Neuronal stem cell (in vitro differentiated cells): ENCODE data around the gene ADAMTSL1.
A peak's percentile ranks its signal among the peaks of the same experiment; 100 is the strongest.

Source experiments
- DNase-seq: peaks from one replicate; pipeline ENCODE4 v3.0.0-alpha.2; 2013; ENCODE audit warnings: low spot score
- H2AFZ ChIP-seq: one replicate; pipeline ENCODE4 v1.6.1; 2013; ENCODE audit warnings: mild to moderate bottlenecking, low read length, inconsistent platforms
- H2AK5ac ChIP-seq: 2 replicates; pipeline ENCODE4 v1.6.1; 2013; ENCODE audit warnings: low read depth, mild to moderate bottlenecking, inconsistent platforms, low read length, moderate library complexity, mixed read lengths
- H2BK120ac ChIP-seq: 2 replicates; pipeline ENCODE4 v1.6.1; 2013; ENCODE audit warnings: low read depth, mild to moderate bottlenecking, inconsistent platforms, low read length, moderate library complexity, mixed read lengths
- H2BK12ac ChIP-seq: one replicate; pipeline ENCODE4 v1.6.1; 2013; ENCODE audit warnings: low read length, inconsistent platforms
- H2BK15ac ChIP-seq: 2 replicates; pipeline ENCODE4 v1.6.1; 2013; ENCODE audit warnings: mild to moderate bottlenecking, low read length, inconsistent platforms, mixed read lengths
- H2BK5ac ChIP-seq: one replicate; pipeline ENCODE4 v1.6.1; 2013; ENCODE audit warnings: inconsistent platforms, mild to moderate bottlenecking, low read length, moderate library complexity
- H3K14ac ChIP-seq: one replicate; pipeline ENCODE4 v1.6.1; 2013; ENCODE audit warnings: low read length, inconsistent platforms
- H3K18ac ChIP-seq: 2 replicates; pipeline ENCODE4 v1.6.1; 2013; ENCODE audit warnings: low read length, inconsistent platforms
- H3K23ac ChIP-seq: 2 replicates; pipeline ENCODE4 v1.6.1; 2013; ENCODE audit warnings: low read depth, mild to moderate bottlenecking, mixed read lengths, low read length, inconsistent platforms; ENCODE audit not compliant: poor library complexity
- H3K27ac ChIP-seq: replicated peaks from 3 replicates; pipeline ENCODE4 v1.5.1; 2013; ENCODE audit warnings: low read length, inconsistent platforms
- H3K27me3 ChIP-seq, 3 experiments: 2 replicates each; pipeline ENCODE4 v1.6.1; 2013; ENCODE audit warnings: low read length in 3 of 3, mild to moderate bottlenecking in 2 of 3, inconsistent platforms in 1 of 3, low read depth in 1 of 3, mixed read lengths in 1 of 3, moderate library complexity in 1 of 3; ENCODE audit not compliant: control insufficient read depth in 3 of 3, insufficient read depth in 3 of 3
- H3K36me3 ChIP-seq, 2 donors: replicated peaks in 1 of 2; 2 replicates each; pipeline ENCODE4 v1.6.1; 2013; ENCODE audit warnings: low read length in 2 of 2; ENCODE audit not compliant: control insufficient read depth in 2 of 2, insufficient read depth in 2 of 2
- H3K4ac ChIP-seq: 2 replicates; pipeline ENCODE4 v1.6.1; 2013; ENCODE audit warnings: inconsistent platforms, mild to moderate bottlenecking, low read length, moderate library complexity
- H3K4me1 ChIP-seq, 2 donors: 1 replicate in 1 of 2; 2 replicates in 1 of 2; pipeline ENCODE4 v1.6.1; 2013; ENCODE audit warnings: low read length in 2 of 2, low read depth in 1 of 2; ENCODE audit not compliant: control insufficient read depth in 2 of 2, insufficient read depth in 1 of 2
- H3K4me2 ChIP-seq: one replicate; pipeline ENCODE4 v1.6.1; 2013; ENCODE audit warnings: mild to moderate bottlenecking, low read length, inconsistent platforms; ENCODE audit not compliant: insufficient read depth, poor library complexity, severe bottlenecking
- H3K4me3 ChIP-seq, 2 donors: 2 replicates each; pipeline ENCODE4 v1.5.1; 2013; ENCODE audit warnings: low read length in 2 of 2, mild to moderate bottlenecking in 2 of 2, inconsistent platforms in 1 of 2, moderate library complexity in 1 of 2
- H3K79me1 ChIP-seq: one replicate; pipeline ENCODE4 v1.6.1; 2013; ENCODE audit warnings: low read depth, mild to moderate bottlenecking, inconsistent platforms, low read length, moderate library complexity
- H3K9ac ChIP-seq: one replicate; pipeline ENCODE4 v1.6.1; 2013; ENCODE audit warnings: mild to moderate bottlenecking, low read depth, low read length, inconsistent platforms; ENCODE audit not compliant: poor library complexity
- H3K9me3 ChIP-seq, 2 donors: replicated peaks in 1 of 2; 2 replicates each; pipeline versions ENCODE3 to v1.6.1; 2013; ENCODE audit warnings: low read length in 2 of 2, mild to moderate bottlenecking in 2 of 2, inconsistent platforms in 1 of 2, low read depth in 1 of 2, mixed read lengths in 1 of 2, moderate library complexity in 1 of 2; ENCODE audit not compliant: control insufficient read depth in 2 of 2, insufficient read depth in 1 of 2
- H4K8ac ChIP-seq: one replicate; pipeline ENCODE4 v1.6.1; 2013; ENCODE audit warnings: low read depth, mild to moderate bottlenecking, inconsistent platforms, low read length, moderate library complexity
- H4K91ac ChIP-seq: one replicate; pipeline ENCODE4 v1.6.1; 2013; ENCODE audit warnings: low read length, low read depth, mild to moderate bottlenecking, inconsistent platforms; ENCODE audit not compliant: poor library complexity
- WGBS, 2 donors: extraction: QIAGEN DNeasy Blood & Tissue Kit; methylation state at CpG; one replicate each; pipeline ENCODE4 v1.1.7; 2013; ENCODE audit warnings: missing lambda C conversion rate in 2 of 2, mixed read lengths in 1 of 2; ENCODE audit not compliant: insufficient read length in 2 of 2, insufficient replicate concordance in 1 of 2; ENCODE audit errors: extremely low coverage in 2 of 2; 5-methylcytosine and 5-hydroxymethylcytosine counted together

The ADAMTSL1 gene

DNA sequence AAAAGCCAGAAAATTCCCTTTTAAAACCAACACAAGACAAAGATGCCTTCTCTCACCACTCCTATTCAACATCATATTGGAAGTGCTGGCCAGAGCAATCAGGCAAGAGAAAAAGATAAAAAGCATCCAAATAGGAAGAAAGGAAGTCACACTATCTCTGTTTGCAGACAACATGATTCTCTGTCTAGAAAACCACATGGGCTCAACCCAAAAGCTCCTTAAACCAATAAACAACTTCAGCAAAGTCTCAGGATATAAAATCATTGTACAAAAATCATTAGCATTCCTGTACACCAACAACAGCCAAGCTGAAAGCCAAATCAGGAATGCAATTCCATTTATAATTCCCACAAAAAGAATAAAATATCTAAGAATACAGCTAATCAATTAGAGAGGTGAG is 112.0 kb downstream of the ADAMTSL1 start:
- H2AFZ ChIP-seq, result no peak overlapping the region

DNA sequence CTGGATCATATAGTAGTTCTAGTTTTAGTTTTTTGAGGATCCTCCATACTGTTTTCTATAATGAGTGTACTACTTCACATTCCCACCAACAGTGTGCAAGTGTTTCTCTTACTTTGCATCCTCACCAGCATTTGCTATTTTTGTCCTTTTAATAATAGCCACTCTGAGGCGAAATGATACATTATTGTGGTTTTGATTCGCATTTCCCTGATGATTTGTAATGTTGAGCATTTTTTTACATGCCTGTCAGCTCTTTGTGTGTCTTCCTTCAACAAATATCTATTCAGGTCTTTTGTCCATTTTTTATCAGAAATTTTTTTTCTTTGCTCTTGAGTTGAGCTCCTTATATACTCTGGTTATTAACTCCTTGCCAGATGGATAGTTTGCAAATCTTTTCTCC is 114.0 kb downstream of the ADAMTSL1 start:
- Histone ChIP-seq H3K14ac (no peak overlapping the region), H2BK12ac (no peak overlapping the region), H3K4me1 (no peaks in the 10 kb centered on the region), H2BK120ac (no peak overlapping the region), H3K4me3 (no peak overlapping the region), H3K23ac (no peak overlapping the region), H3K9me3 (no peaks in the 10 kb centered on the region), H2AK5ac (no peak overlapping the region), H3K79me1 (no peaks in the 10 kb centered on the region), H3K27ac (no peak overlapping the region), H3K36me3 (peaks cover 0 to 2% of the 10 kb centered on the region in 2 donors), H4K91ac (no peak overlapping the region), H3K27me3 (no peaks in the 10 kb centered on the region), H3K4me2 (no peak overlapping the region), H3K18ac (no peak overlapping the region), H2AFZ (no peak overlapping the region), H3K9ac (no peak overlapping the region), H2BK5ac (no peak overlapping the region), H4K8ac (no peak overlapping the region), H2BK15ac (no peak overlapping the region), H3K4ac (no peak overlapping the region)
- no CpG with 5 or more reads among the region's 2 CpGs for WGBS, 2 donors
- DNase-seq, result no peak

More for the DNA sequence above, 112.0 kb downstream of the ADAMTSL1 start:
- Histone ChIP-seq H3K79me1 (no peaks in the 10 kb centered on the region), H3K23ac (no peak overlapping the region), H3K27me3 (no peaks in the 10 kb centered on the region), H3K4me1 (no peaks in the 10 kb centered on the region), H3K9me3 (no peaks in the 10 kb centered on the region), H3K9ac (no peak overlapping the region), H2BK5ac (no peak overlapping the region), H4K91ac (no peak overlapping the region), H3K36me3 (no peaks in the 10 kb centered on the region), H2BK15ac (no peak overlapping the region), H2AK5ac (no peak overlapping the region), H4K8ac (no peak overlapping the region), H3K18ac (no peak overlapping the region), H2BK12ac (no peak overlapping the region), H3K4me2 (no peak overlapping the region), H3K4ac (no peak overlapping the region), H3K4me3 (no peak overlapping the region), H3K27ac (no peak overlapping the region), H2BK120ac (no peak overlapping the region), H3K14ac (no peak overlapping the region)
- DNase-seq, result no peak

DNA sequence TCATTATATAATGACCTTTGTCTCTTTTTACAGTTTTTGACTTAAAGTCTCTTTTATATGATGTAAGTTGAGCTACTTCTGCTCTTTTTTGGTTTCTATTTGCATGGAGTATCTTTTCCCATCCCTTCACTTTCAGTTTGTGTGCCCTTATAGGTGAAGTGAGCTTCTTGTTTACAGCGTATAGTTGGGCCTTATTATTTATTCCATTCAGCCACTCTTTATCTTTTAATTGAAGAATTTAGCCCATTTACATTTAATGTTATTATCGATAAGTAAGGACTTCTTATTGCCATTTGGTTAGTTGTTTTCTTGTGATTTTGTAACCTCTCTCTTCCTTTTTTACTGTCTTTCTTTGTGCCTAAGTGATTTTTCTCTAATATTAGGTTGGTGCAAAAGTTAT is 117.3 kb downstream of the ADAMTSL1 start:
- Histone ChIP-seq H3K14ac (no peak overlapping the region), H2BK5ac (no peak overlapping the region), H3K27me3 (no peaks in the 10 kb centered on the region), H3K9ac (no peak overlapping the region), H3K36me3 (peaks cover 0 to 2% of the 10 kb centered on the region in 2 donors), H3K23ac (no peak overlapping the region), H3K27ac (no peak overlapping the region), H2BK12ac (no peak overlapping the region), H3K9me3 (no peaks in the 10 kb centered on the region), H3K4me3 (no peak overlapping the region), H4K91ac (no peak overlapping the region), H3K4ac (no peak overlapping the region), H3K4me1 (no peaks in the 10 kb centered on the region), H2AFZ (no peak overlapping the region), H2BK15ac (no peak overlapping the region), H3K18ac (no peak overlapping the region), H2AK5ac (no peak overlapping the region), H3K79me1 (no peaks in the 10 kb centered on the region), H3K4me2 (no peak overlapping the region), H4K8ac (no peak overlapping the region), H2BK120ac (no peak overlapping the region)
- DNase-seq, result no peak
- no CpG with 5 or more reads among the region's 2 CpGs for WGBS, 2 donors

DNA sequence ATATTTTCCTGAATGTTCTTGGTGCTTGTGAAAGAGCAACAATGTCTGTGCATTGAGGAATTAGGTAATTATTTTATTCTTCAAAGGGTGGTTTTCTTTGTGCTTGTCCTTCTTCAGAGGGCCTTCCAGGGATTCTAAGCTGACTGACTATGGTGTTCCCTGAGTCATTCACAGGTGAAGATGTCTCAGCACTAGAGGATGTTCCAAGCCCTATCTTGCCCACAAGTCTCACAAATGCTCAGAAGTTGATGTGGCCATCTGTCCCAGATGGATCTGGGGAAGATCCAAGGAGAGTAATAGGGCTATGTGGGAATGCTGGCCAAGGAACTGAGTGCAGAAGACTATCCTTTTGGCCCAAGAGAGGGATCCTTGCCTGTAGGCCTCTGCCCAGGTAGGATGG is 120.9 kb downstream of the ADAMTSL1 start:
- Histone ChIP-seq H3K18ac (no peak overlapping the region), H4K91ac (no peak overlapping the region), H3K4me3 (no peak overlapping the region), H3K14ac (no peak overlapping the region), H3K4ac (no peak overlapping the region), H2BK15ac (no peak overlapping the region), H3K27ac (no peak overlapping the region), H3K4me2 (no peak overlapping the region), H3K23ac (no peak overlapping the region), H3K9ac (no peak overlapping the region), H2BK5ac (peak overlapping the region; percentile 69), H3K36me3 (peaks cover 0 to 2% of the 10 kb centered on the region in 2 donors), H4K8ac (no peak overlapping the region), H2BK12ac (no peak overlapping the region), H2AK5ac (no peak overlapping the region), H2BK120ac (no peak overlapping the region), H3K4me1 (no peaks in the 10 kb centered on the region), H3K79me1 (no peaks in the 10 kb centered on the region), H3K9me3 (no peaks in the 10 kb centered on the region), H3K27me3 (no peaks in the 10 kb centered on the region), H2AFZ (no peak overlapping the region)
- DNase-seq, result no peak
